ENCODE results near the gene CACYBP.
A peak's percentile ranks its signal among the peaks of the same experiment; 100 is the strongest.
"Not testable (repeated sequence)": the region's sequence is repeated elsewhere in the genome, so short reads cannot be mapped to it uniquely, and the experiment has no call there.

Gene CACYBP

DNA sequence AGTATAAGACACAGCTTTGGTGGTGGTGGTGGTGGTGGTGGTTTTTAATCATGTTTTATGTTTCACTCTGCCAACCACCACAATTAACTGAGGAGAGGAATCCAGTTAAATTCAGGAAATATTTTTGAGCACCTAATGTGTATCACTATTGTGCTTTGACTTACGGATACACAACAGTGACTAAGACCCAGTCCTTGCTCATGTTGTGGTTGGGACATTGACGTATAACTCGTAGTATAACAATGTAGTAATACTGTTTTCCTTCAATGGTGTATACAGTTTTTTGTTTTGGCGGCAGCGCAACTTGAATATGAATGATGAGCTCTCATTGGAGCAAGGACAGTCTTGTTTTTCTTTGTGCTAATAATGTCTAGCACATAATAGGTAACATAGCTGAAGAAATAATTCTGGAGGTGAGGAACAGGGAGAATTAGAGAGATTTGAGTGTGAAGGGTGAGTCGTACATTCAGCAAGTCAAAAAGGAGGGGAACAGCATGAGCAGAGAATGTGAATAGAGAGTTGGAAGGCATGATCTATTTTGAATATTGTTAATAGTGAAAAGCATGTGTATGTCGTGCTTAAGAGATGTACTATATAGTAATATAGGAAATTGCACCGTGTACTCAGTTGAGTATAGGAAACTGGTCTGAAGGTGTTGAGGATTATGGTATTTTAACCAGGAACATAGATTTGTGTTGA lies 5.5 kb downstream of the CACYBP start:
- no peak overlapping the region for H3K9ac ChIP-seq (ENCODE audit: insufficient read length)
- TF ChIP-seq POLR2AphosphoS5 (IDR thresholded peaks at IDR 0.05; ENCODE audit: borderline replicate concordance, low read depth, low read length) (no peak), FOXP2 (optimal IDR thresholded peaks at IDR 0.05; ENCODE audit: control extremely low read depth, extremely low read length, insufficient read depth) (no peak), EZH2 (IDR thresholded peaks at IDR 0.05) (no peak)
- DNase-seq (ENCODE audit: low read depth, low spot score), result no peak
- H3K9me3 ChIP-seq (ENCODE audit: low read depth, low read length), result no peaks in the 10 kb centered on the region
- peaks cover 67% of the 10 kb centered on the region for H3K36me3 ChIP-seq (ENCODE audit: insufficient read depth, low read length)
- H3K27ac ChIP-seq, result no peak overlapping the region
- H3K4me3 ChIP-seq, result no peak overlapping the region

DNA sequence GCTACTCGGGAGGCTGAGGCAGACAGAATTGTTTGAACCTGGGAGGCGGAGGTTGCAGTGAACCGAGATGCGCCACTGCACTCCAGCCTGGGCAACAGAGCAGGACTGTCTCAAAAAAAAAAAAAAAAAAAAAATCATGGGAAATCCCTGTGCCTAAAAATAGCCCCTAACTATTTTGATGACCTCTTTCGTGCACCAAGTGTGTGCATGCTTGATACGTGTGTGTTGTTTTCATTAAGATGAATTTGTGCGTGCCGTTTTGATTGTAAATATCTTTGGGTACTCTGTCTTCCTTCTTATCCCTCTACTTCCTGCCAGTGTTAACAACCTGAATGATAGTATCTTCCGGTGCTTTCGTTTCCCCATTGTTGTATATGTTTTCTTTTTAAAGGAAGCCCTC lies 9.8 kb downstream of the CACYBP start:
- Histone ChIP-seq H3K27ac (no peak overlapping the region), H3K9ac (ENCODE audit: insufficient read length) (no peak overlapping the region), H3K4me3 (no peak overlapping the region), H3K9me3 (ENCODE audit: low read depth, low read length) (no peaks in the 10 kb centered on the region), H3K36me3 (ENCODE audit: insufficient read depth, low read length) (peaks cover 100% of the 10 kb centered on the region)
- no peak for DNase-seq (ENCODE audit: low read depth, low spot score)
- TF ChIP-seq POLR2AphosphoS5 (IDR thresholded peaks at IDR 0.05; ENCODE audit: borderline replicate concordance, low read depth, low read length) (no peak), FOXP2 (optimal IDR thresholded peaks at IDR 0.05; ENCODE audit: control extremely low read depth, extremely low read length, insufficient read depth) (no peak)

DNA sequence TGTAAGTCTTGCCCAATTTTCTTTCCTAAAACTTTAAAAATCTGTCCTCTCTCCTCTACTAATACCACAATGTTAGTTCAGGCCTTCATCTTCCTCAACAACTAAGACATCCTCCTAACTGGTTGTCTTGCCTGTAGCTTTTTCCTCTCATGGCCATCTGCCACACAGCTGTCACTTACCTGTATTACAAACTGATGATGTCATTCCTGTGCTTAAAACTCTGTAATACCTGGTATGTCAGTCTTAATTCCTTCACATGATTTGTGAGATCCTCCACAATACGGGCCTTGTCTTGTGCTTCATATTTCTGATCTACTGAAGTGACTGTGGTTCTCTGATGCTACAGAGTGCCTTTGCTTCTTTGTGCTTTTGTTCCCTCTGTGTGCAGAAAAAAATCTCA lies 13.7 kb downstream of the CACYBP start:
- no peak for DNase-seq (ENCODE audit: low read depth, low spot score)
- TF ChIP-seq POLR2AphosphoS5 (IDR thresholded peaks at IDR 0.05; ENCODE audit: borderline replicate concordance, low read depth, low read length), result no peak
- TF ChIP-seq EZH2 (IDR thresholded peaks at IDR 0.05), result no peak
- no peak for TF ChIP-seq FOXP2 (optimal IDR thresholded peaks at IDR 0.05; ENCODE audit: control extremely low read depth, extremely low read length, insufficient read depth)
- Histone ChIP-seq H3K9ac (ENCODE audit: insufficient read length) (no peak overlapping the region), H3K4me3 (no peak overlapping the region), H3K9me3 (ENCODE audit: low read depth, low read length) (no peaks in the 10 kb centered on the region), H3K36me3 (ENCODE audit: insufficient read depth, low read length) (peaks cover 96% of the 10 kb centered on the region), H3K27ac (no peak overlapping the region)

- Histone ChIP-seq H3K9me3 (ENCODE audit: low read depth, low read length) (no peaks in the 10 kb centered on the region), H3K4me3 (no peak overlapping the region), H3K27ac (no peak overlapping the region), H3K36me3 (ENCODE audit: insufficient read depth, low read length) (peaks cover 82% of the 10 kb centered on the region), H3K9ac (ENCODE audit: insufficient read length) (no peak overlapping the region)
- TF ChIP-seq POLR2AphosphoS5 (IDR thresholded peaks at IDR 0.05; ENCODE audit: borderline replicate concordance, low read depth, low read length) (no peak), EZH2 (IDR thresholded peaks at IDR 0.05) (no peak), FOXP2 (optimal IDR thresholded peaks at IDR 0.05; ENCODE audit: control extremely low read depth, extremely low read length, insufficient read depth) (no peak)
- no peak for DNase-seq (ENCODE audit: low read depth, low spot score)
Observed at GRCh38 chr1:175015243-175015642, 15.5 kb downstream of the CACYBP start.

DNA sequence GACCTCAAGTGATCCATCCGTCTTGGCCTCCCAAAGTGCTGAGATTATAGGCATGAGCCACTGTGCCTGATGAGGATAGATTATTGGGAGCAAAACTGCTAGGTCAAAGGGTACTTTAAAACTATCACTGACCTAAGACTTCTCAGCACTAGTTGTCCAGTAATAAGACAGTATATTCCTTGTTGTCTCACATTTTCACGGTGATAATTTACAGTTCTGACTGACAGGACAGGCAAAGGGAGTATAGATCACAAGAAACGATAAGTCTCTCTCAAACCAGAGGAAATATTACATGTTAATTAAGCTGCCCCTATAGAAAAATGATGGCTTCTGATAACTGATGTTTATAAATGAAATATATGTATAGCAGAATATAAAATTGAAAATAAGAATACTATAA lies 19.8 kb downstream of the CACYBP start:
- Histone ChIP-seq H3K27ac (no peak overlapping the region), H3K4me3 (no peak overlapping the region), H3K9ac (ENCODE audit: insufficient read length) (no peak overlapping the region), H3K36me3 (ENCODE audit: insufficient read depth, low read length) (peaks cover 44% of the 10 kb centered on the region), H3K9me3 (ENCODE audit: low read depth, low read length) (no peaks in the 10 kb centered on the region)
- TF ChIP-seq FOXP2 (optimal IDR thresholded peaks at IDR 0.05; ENCODE audit: control extremely low read depth, extremely low read length, insufficient read depth) (no peak), EZH2 (IDR thresholded peaks at IDR 0.05) (no peak), POLR2AphosphoS5 (IDR thresholded peaks at IDR 0.05; ENCODE audit: borderline replicate concordance, low read depth, low read length) (no peak)
- DNase-seq (ENCODE audit: low read depth, low spot score), result no peak

DNA sequence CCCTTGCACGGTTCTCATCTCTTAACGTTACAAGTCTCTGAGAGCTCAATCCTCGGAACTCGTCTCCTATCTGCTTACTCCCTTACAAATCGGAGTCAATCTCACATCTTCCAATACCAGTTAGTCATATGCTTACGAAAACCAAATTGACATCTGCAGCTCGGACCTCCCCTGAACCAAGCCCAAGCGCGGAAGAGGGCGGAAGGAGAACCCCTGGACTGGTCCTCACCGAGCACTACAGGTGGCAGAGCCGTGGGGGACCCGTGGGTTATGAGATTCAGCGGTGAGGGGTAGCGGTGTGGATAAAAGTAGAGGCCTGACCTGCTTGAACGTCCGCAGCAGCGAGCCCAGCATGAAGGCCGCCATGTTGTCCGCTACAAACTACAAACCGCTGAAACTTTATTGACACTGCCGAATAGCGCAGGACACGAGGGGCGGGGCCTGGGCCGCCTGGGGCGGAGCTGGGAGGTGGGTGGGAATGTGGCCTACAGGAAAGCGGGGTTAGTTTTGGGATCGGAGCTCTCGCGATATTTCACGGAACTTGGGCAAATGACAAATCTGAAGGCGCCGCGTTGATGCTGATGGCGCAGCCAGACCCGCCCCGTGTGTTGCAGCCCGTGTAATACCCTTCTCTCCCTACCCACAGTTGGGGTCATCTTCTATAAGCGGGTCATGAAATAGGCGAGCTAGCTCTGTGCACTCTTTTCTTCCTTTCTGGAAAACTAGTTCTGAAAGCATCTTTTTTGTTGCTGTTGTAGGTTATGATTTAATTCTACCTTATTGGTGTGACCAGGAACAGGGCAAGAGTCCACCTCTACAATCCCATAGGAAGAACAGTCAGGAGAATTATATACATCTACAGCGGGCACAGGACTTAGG lies 23.5 kb downstream of the CACYBP start, which contains the start of gene MRPS14:
Gene MRPS14, minus strand, starts transcription at position 383 of the 879 bp plus-strand sequence. Its CDS starts 17 bp downstream, at position 366.
- peak within 1 kb of the TSS; percentile 89 for H3K4me3 ChIP-seq
- DNase-seq (ENCODE audit: low read depth, low spot score), result peak; percentile 92
- peak within 1 kb of the TSS; percentile 81; the same call in 1 of the 2 replicates for H3K27ac ChIP-seq
- no peak for TF ChIP-seq FOXP2 (optimal IDR thresholded peaks at IDR 0.05; ENCODE audit: control extremely low read depth, extremely low read length, insufficient read depth)
- peak; percentile 93 for TF ChIP-seq POLR2AphosphoS5 (IDR thresholded peaks at IDR 0.05; ENCODE audit: borderline replicate concordance, low read depth, low read length)
- no peak for TF ChIP-seq EZH2 (IDR thresholded peaks at IDR 0.05)
- no peaks in the 10 kb centered on the region; the same call in 1 of the 2 replicates for H3K9me3 ChIP-seq (ENCODE audit: low read depth, low read length)
- peaks cover 9% of the 10 kb centered on the region for H3K36me3 ChIP-seq (ENCODE audit: insufficient read depth, low read length)
- H3K9ac ChIP-seq (ENCODE audit: insufficient read length), result peak within 1 kb of the TSS; percentile 94

GRCh38 chr1:175023922-175024242 lies 24.1 kb downstream of the CACYBP start:
- Histone ChIP-seq H3K27ac (peak overlapping the region; percentile 81; the same call in 1 of the 2 replicates), H3K4me3 (peak overlapping the region; percentile 89), H3K9ac (ENCODE audit: insufficient read length) (peak overlapping the region; percentile 79)
- DNase-seq (ENCODE audit: low read depth, low spot score); H3K9me3 ChIP-seq (ENCODE audit: low read depth, low read length); H3K36me3 ChIP-seq (ENCODE audit: insufficient read depth, low read length): not testable (repeated sequence)

DNA sequence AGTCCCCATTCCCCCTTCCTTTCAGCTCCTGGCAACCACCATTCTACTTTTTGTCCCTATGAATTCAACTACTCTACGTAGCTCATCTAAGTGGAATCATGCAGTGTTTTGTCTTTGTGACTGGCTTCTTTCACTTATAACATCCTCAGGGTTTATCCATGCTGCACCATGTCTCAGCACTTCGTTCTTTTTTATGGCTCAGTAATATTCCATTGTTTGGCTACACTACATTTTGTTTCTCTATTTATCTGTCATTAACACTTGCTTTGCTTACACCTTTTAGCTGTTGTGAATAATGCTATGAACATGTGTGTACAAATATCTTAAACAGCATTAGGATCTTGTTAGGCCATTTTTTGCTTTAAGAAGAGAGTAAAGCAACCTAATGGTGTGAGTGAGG lies 25.0 kb downstream of the CACYBP start:
- no peak for DNase-seq (ENCODE audit: low read depth, low spot score)
- peaks cover 9% of the 10 kb centered on the region; the same call in 1 of the 2 replicates for H3K36me3 ChIP-seq (ENCODE audit: insufficient read depth, low read length)
- no peak overlapping the region for H3K9ac ChIP-seq (ENCODE audit: insufficient read length)
- H3K27ac ChIP-seq, result no peak overlapping the region
- H3K4me3 ChIP-seq, result no peak overlapping the region
- H3K9me3 ChIP-seq (ENCODE audit: low read depth, low read length), result no peaks in the 10 kb centered on the region; the same call in 1 of the 2 replicates
- TF ChIP-seq EZH2 (IDR thresholded peaks at IDR 0.05) (no peak), FOXP2 (optimal IDR thresholded peaks at IDR 0.05; ENCODE audit: control extremely low read depth, extremely low read length, insufficient read depth) (no peak), POLR2AphosphoS5 (IDR thresholded peaks at IDR 0.05; ENCODE audit: borderline replicate concordance, low read depth, low read length) (no peak)
